PC-3 (cell line): ENCODE results near the gene AGPS.

Source experiments
- EZH2 ChIP-seq: fragments of 300-600 bp; sonication (generic); IDR thresholded peaks from one replicate; pipeline ENCODE4 v1.6.1; 2017; ENCODE audit warnings: antibody characterized with exemption, mild to moderate bottlenecking, low read length; ENCODE audit not compliant: unreplicated experiment
- EZH2phosphoT487 ChIP-seq: fragments of 300-600 bp; sonication (generic); IDR thresholded peaks from 2 replicates; pipeline ENCODE4 v1.6.1; 2018; ENCODE audit warnings: mild to moderate bottlenecking, antibody characterized with exemption, low read length, borderline replicate concordance

- no peak for TF ChIP-seq EZH2
- no peak for TF ChIP-seq EZH2phosphoT487
Measured at GRCh38 chr2:177353187-177353478, 39.4 kb upstream of the AGPS start.
